GM19467 (cell line): ENCODE measurements around the gene ZC3H7A.
A peak's percentile ranks its signal among the peaks of the same experiment; 100 is the strongest.
"Not testable (repeated sequence)": the region's sequence is repeated elsewhere in the genome, so short reads cannot be mapped to it uniquely, and the experiment has no call there.

ENCODE experiments used
- ATAC-seq: cut with Tn5 transposase; IDR thresholded peaks from one replicate; pipeline ENCODE4 v1.9.1; 2021; ENCODE audit warnings: mild to moderate bottlenecking, moderate library complexity; ENCODE audit not compliant: unreplicated experiment

Gene ZC3H7A

GRCh38 chr16:11797166-11797956 lies at the start of gene ZC3H7A:
Gene ZC3H7A (minus strand): TSS chr16:11797258. CDS start chr16:11782354, 14,904 bp downstream.
- ATAC-seq: peak; percentile 89

- ATAC-seq: no peak
These were observed 47.4 kb upstream of the ZC3H7A start for GRCh38 chr16:11844499-11844898.

GRCh38 chr16:11843861-11844260 lies 46.8 kb upstream of the ZC3H7A start:
- no peak for ATAC-seq

GRCh38 chr16:11843206-11843605 lies 46.1 kb upstream of the ZC3H7A start:
- ATAC-seq: no peak

GRCh38 chr16:11841026-11841425 lies 44.0 kb upstream of the ZC3H7A start:
- ATAC-seq: no peak

- ATAC-seq: no peak
These were observed 39.7 kb upstream of the ZC3H7A start for GRCh38 chr16:11836650-11837244.

- no peak for ATAC-seq
These were observed 39.0 kb upstream of the ZC3H7A start for GRCh38 chr16:11835891-11836649.

- ATAC-seq: no peak
These were observed 38.3 kb upstream of the ZC3H7A start for GRCh38 chr16:11835309-11835708.

GRCh38 chr16:11833951-11834695 lies 37.1 kb upstream of the ZC3H7A start:
- no peak for ATAC-seq

- ATAC-seq: no peak
These were observed 31.6 kb upstream of the ZC3H7A start for GRCh38 chr16:11828696-11829095.

- not testable (repeated sequence) for ATAC-seq
These were observed 28.6 kb upstream of the ZC3H7A start for GRCh38 chr16:11825520-11826165.

- no peak for ATAC-seq
These were observed 27.3 kb upstream of the ZC3H7A start for GRCh38 chr16:11824362-11824761.

GRCh38 chr16:11823645-11824044 lies 26.6 kb upstream of the ZC3H7A start:
- ATAC-seq: not testable (repeated sequence)

- no peak for ATAC-seq
These were observed 22.7 kb upstream of the ZC3H7A start for GRCh38 chr16:11819798-11820197.

- not testable (repeated sequence) for ATAC-seq
These were observed 21.9 kb upstream of the ZC3H7A start for GRCh38 chr16:11818970-11819369.

- ATAC-seq: no peak
These were observed 19.1 kb upstream of the ZC3H7A start for GRCh38 chr16:11816123-11816522.

GRCh38 chr16:11814800-11815199 lies 17.7 kb upstream of the ZC3H7A start:
- not testable (repeated sequence) for ATAC-seq

GRCh38 chr16:11806721-11807120 lies 9.7 kb upstream of the ZC3H7A start:
- ATAC-seq: no peak

GRCh38 chr16:11805556-11805955 lies 8.5 kb upstream of the ZC3H7A start:
- ATAC-seq: no peak

GRCh38 chr16:11801481-11802021 lies 4.5 kb upstream of the ZC3H7A start:
- no peak for ATAC-seq
